LoVo (cell line): Measurements from ENCODE around the gene FANCI.

Experiments used
- DNase-seq: peaks from one replicate; pipeline ENCODE4 v3.0.0-alpha.2; 2016; ENCODE audit warnings: low spot score

FANCI gene

GRCh38 chr15:89243691-89244573 lies at the start of gene FANCI:
TSS of gene FANCI (plus strand) at chr15:89243979. CDS start at chr15:89247648, 3,669 bp downstream.
- DNase-seq = peak; percentile 99

- no peak for DNase-seq
These were observed 49.2 kb upstream of the FANCI start for GRCh38 chr15:89194608-89195007.

GRCh38 chr15:89195836-89196235 lies 47.9 kb upstream of the FANCI start:
- DNase-seq = no peak

GRCh38 chr15:89196241-89196640 lies 47.5 kb upstream of the FANCI start:
- DNase-seq = no peak

GRCh38 chr15:89196994-89197393 lies 46.8 kb upstream of the FANCI start:
- DNase-seq = peak; percentile 50

GRCh38 chr15:89197503-89197971 lies 46.2 kb upstream of the FANCI start:
- peak; percentile 38 for DNase-seq

GRCh38 chr15:89198196-89198595 lies 45.6 kb upstream of the FANCI start:
- no peak for DNase-seq

- no peak for DNase-seq
These were observed 44.8 kb upstream of the FANCI start for GRCh38 chr15:89198934-89199333.

GRCh38 chr15:89199746-89200145 lies 44.0 kb upstream of the FANCI start:
- DNase-seq = no peak

- no peak for DNase-seq
These were observed 43.6 kb upstream of the FANCI start for GRCh38 chr15:89200182-89200581.

GRCh38 chr15:89201465-89202005 lies 42.2 kb upstream of the FANCI start:
- no peak for DNase-seq

GRCh38 chr15:89203705-89204273 lies 40.0 kb upstream of the FANCI start:
- no peak for DNase-seq

- no peak for DNase-seq
These were observed 37.7 kb upstream of the FANCI start for GRCh38 chr15:89205991-89206585.

- peak; percentile 85 for DNase-seq
These were observed 36.9 kb upstream of the FANCI start for GRCh38 chr15:89206908-89207331.

GRCh38 chr15:89208256-89208655 lies 35.5 kb upstream of the FANCI start:
- DNase-seq = no peak

- DNase-seq = no peak
These were observed 34.7 kb upstream of the FANCI start for GRCh38 chr15:89209057-89209456.

- no peak for DNase-seq
These were observed 32.1 kb upstream of the FANCI start for GRCh38 chr15:89211678-89212170.

GRCh38 chr15:89215627-89216026 lies 28.2 kb upstream of the FANCI start:
- DNase-seq = no peak

GRCh38 chr15:89217031-89217430 lies 26.7 kb upstream of the FANCI start:
- no peak for DNase-seq

- DNase-seq = no peak
These were observed 25.9 kb upstream of the FANCI start for GRCh38 chr15:89217686-89218376.

- DNase-seq = no peak
These were observed 25.2 kb upstream of the FANCI start for GRCh38 chr15:89218531-89218930.

GRCh38 chr15:89221543-89221942 lies 22.2 kb upstream of the FANCI start, which contains the start of gene RLBP1:
TSS of gene RLBP1 (minus strand) at chr15:89221579. CDS start at chr15:89218975, 2,604 bp downstream.
- DNase-seq = no peak
